Right kidney (tissue), 1 donor: ENCODE results near the gene LRRC52.
"Not testable (repeated sequence)": the region's sequence is repeated elsewhere in the genome, so short reads cannot be mapped to it uniquely, and the experiment has no call there.

Experiments
- DNase-seq: peaks from one replicate; pipeline ENCODE4 v3.0.0-alpha.2; 2016

Gene LRRC52

GRCh38 chr1:165581926-165582325, 38.1 kb downstream of the LRRC52 start:
- DNase-seq = no peak

- DNase-seq = no peak
Observed at GRCh38 chr1:165586398-165586797, 42.6 kb downstream of the LRRC52 start.

- DNase-seq = not testable (repeated sequence)
Observed at GRCh38 chr1:165591391-165591790, 47.6 kb downstream of the LRRC52 start.

- DNase-seq = no peak
Observed at GRCh38 chr1:165592945-165593823, 49.4 kb downstream of the LRRC52 start.

- DNase-seq = no peak
Observed at GRCh38 chr1:165595246-165595938, 51.6 kb downstream of the LRRC52 start.

GRCh38 chr1:165597883-165598675, 54.3 kb downstream of the LRRC52 start:
- peak; percentile 85 for DNase-seq

GRCh38 chr1:165598676-165599059, 54.9 kb downstream of the LRRC52 start:
- DNase-seq = no peak

GRCh38 chr1:165600793-165601192, 57.0 kb downstream of the LRRC52 start:
- no peak for DNase-seq

- DNase-seq = no peak
Observed at GRCh38 chr1:165603810-165604209, 60.0 kb downstream of the LRRC52 start.

GRCh38 chr1:165605246-165605645, 61.4 kb downstream of the LRRC52 start:
- DNase-seq = no peak

GRCh38 chr1:165606676-165607075, 62.9 kb downstream of the LRRC52 start:
- not testable (repeated sequence) for DNase-seq

- DNase-seq = no peak
Observed at GRCh38 chr1:165610866-165611265, 67.1 kb downstream of the LRRC52 start.

GRCh38 chr1:165612062-165612461, 68.3 kb downstream of the LRRC52 start:
- no peak for DNase-seq
